ENCODE data around the gene DOCK11. TPM values are rescaled to one million over a fixed set of nuclear protein-coding genes. Genes with fewer than 3 reads are reported as not detected.

Gene DOCK11
- total and polyA plus RNA-seq, 2 donors (not counting 1 experiment from before 2014, with no cell fraction given): 40.1 to 85.3 TPM

GRCh38 chrX:118523920-118524319 is 28.3 kb downstream of the DOCK11 start:
- Histone ChIP-seq H3K4me3 (replicated peaks in 1 of 4; ENCODE audit: control extremely low read depth in 1 of 4, insufficient read depth in 1 of 4, low read depth in 3 of 4, low read length in 4 of 4) (no peak overlapping the region), H3K36me3 (ENCODE audit: control insufficient read depth, insufficient read depth, low read length) (no peaks in the 10 kb centered on the region), H3K9me3 (ENCODE audit: control insufficient read depth, insufficient read depth, low read depth, low read length) (no peaks in the 10 kb centered on the region), H4K20me1 (ENCODE audit: control insufficient read depth, extremely low read depth, insufficient read depth, low read length) (no peaks in the 10 kb centered on the region), H3K4me2 (ENCODE audit: extremely low read depth, insufficient read depth, low read length) (no peak overlapping the region), H3K4me1 (ENCODE audit: control insufficient read depth, extremely low read depth, insufficient read depth, low read length) (peaks cover 14% of the 10 kb centered on the region), H3K79me2 (ENCODE audit: control insufficient read depth, insufficient read depth, low read length) (peaks cover 12% of the 10 kb centered on the region), H2AFZ (ENCODE audit: low read length) (no peak overlapping the region), H3K27ac (ENCODE audit: insufficient read depth, low read length) (no peak overlapping the region), H3K27me3 (ENCODE audit: control insufficient read depth, insufficient read depth, low read length) (no peaks in the 10 kb centered on the region), H3K9ac (ENCODE audit: insufficient read depth, low read length) (no peak overlapping the region)
- no peak for TF ChIP-seq EZH2 (IDR thresholded peaks at IDR 0.05; ENCODE audit: low read length, missing control alignments)
- no peak for DNase-seq (ENCODE audit: low read depth in 2 of 2)

GRCh38 chrX:118524344-118524743 is 28.7 kb downstream of the DOCK11 start:
- H3K27me3 ChIP-seq (ENCODE audit: control insufficient read depth, insufficient read depth, low read length): no peaks in the 10 kb centered on the region
- H3K79me2 ChIP-seq (ENCODE audit: control insufficient read depth, insufficient read depth, low read length): peaks cover 12% of the 10 kb centered on the region
- no peak overlapping the region for H3K4me2 ChIP-seq (ENCODE audit: extremely low read depth, insufficient read depth, low read length)
- H3K4me1 ChIP-seq (ENCODE audit: control insufficient read depth, extremely low read depth, insufficient read depth, low read length): peaks cover 14% of the 10 kb centered on the region
- H2AFZ ChIP-seq (ENCODE audit: low read length): no peak overlapping the region
- DNase-seq (ENCODE audit: low read depth in 2 of 2): no peak
- H4K20me1 ChIP-seq (ENCODE audit: control insufficient read depth, extremely low read depth, insufficient read depth, low read length): no peaks in the 10 kb centered on the region
- no peak overlapping the region for H3K9ac ChIP-seq (ENCODE audit: insufficient read depth, low read length)
- no peak overlapping the region for H3K27ac ChIP-seq (ENCODE audit: insufficient read depth, low read length)
- H3K9me3 ChIP-seq (ENCODE audit: control insufficient read depth, insufficient read depth, low read depth, low read length): no peaks in the 10 kb centered on the region
- no peak overlapping the region for H3K4me3 ChIP-seq (replicated peaks in 1 of 4; ENCODE audit: control extremely low read depth in 1 of 4, insufficient read depth in 1 of 4, low read depth in 3 of 4, low read length in 4 of 4)
- TF ChIP-seq EZH2 (IDR thresholded peaks at IDR 0.05; ENCODE audit: low read length, missing control alignments) (no peak), CTCF (conservative IDR thresholded peaks at IDR 0.05 in 1 of 2, IDR thresholded peaks at IDR 0.05 in 1 of 2; ENCODE audit: low read depth in 1 of 2, low read length in 2 of 2) (no peak)
- no peaks in the 10 kb centered on the region for H3K36me3 ChIP-seq (ENCODE audit: control insufficient read depth, insufficient read depth, low read length)

- H3K9me3 ChIP-seq (ENCODE audit: control insufficient read depth, insufficient read depth, low read depth, low read length): no peaks in the 10 kb centered on the region
- TF ChIP-seq CTCF (conservative IDR thresholded peaks at IDR 0.05 in 1 of 2, IDR thresholded peaks at IDR 0.05 in 1 of 2; ENCODE audit: low read depth in 1 of 2, low read length in 2 of 2) (no peak), EZH2 (IDR thresholded peaks at IDR 0.05; ENCODE audit: low read length, missing control alignments) (no peak)
- H4K20me1 ChIP-seq (ENCODE audit: control insufficient read depth, extremely low read depth, insufficient read depth, low read length): no peaks in the 10 kb centered on the region
- no peaks in the 10 kb centered on the region for H3K36me3 ChIP-seq (ENCODE audit: control insufficient read depth, insufficient read depth, low read length)
- no peak for DNase-seq (ENCODE audit: low read depth in 2 of 2)
- H3K4me3 ChIP-seq (replicated peaks in 1 of 4; ENCODE audit: control extremely low read depth in 1 of 4, insufficient read depth in 1 of 4, low read depth in 3 of 4, low read length in 4 of 4): no peak overlapping the region
- H3K27me3 ChIP-seq (ENCODE audit: control insufficient read depth, insufficient read depth, low read length): no peaks in the 10 kb centered on the region
- H3K79me2 ChIP-seq (ENCODE audit: control insufficient read depth, insufficient read depth, low read length): peaks cover 12% of the 10 kb centered on the region
- H3K9ac ChIP-seq (ENCODE audit: insufficient read depth, low read length): no peak overlapping the region
- H2AFZ ChIP-seq (ENCODE audit: low read length): no peak overlapping the region
- peaks cover 14% of the 10 kb centered on the region for H3K4me1 ChIP-seq (ENCODE audit: control insufficient read depth, extremely low read depth, insufficient read depth, low read length)
- no peak overlapping the region for H3K27ac ChIP-seq (ENCODE audit: insufficient read depth, low read length)
- H3K4me2 ChIP-seq (ENCODE audit: extremely low read depth, insufficient read depth, low read length): no peak overlapping the region
Measured at GRCh38 chrX:118525174-118525730, 29.6 kb downstream of the DOCK11 start.

Measured in fibroblast of lung (primary cell).